ENCODE results near the gene CENPC. TPM values are rescaled to one million over a fixed set of nuclear protein-coding genes. Genes with fewer than 3 reads are reported as not detected.
"Not testable (repeated sequence)": the region's sequence is repeated elsewhere in the genome, so short reads cannot be mapped to it uniquely, and the experiment has no call there.

CENPC gene
- polyA plus RNA-seq, 1 of the 3 experiments (the other 2 are of a cell fraction), result 2.2 TPM

DNA sequence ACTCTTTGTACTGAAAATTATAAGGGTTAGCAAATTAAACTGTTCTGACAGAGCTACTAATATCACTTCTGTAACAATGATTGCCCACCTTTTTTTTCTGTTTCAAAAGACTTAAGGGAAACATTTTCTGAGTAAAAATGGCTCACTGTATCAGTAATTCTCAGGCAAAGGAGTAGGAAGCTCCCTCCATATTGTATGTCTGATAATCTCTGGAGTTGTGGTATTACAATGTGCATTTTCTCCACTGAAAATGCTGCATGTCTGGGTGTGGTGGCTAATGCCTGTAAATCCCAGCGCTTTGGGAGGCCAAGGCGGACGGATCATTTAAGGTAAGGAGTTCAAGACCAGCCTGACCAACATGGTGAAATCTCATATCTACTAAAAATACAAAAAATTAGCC is 8.8 kb upstream of the CENPC start:
- Histone ChIP-seq H3K4me2 (no peak overlapping the region), H3K4me3 (ENCODE audit: low read depth in 2 of 2, low read length in 1 of 2) (no peak overlapping the region), H4K20me1 (ENCODE audit: insufficient read depth) (no peaks in the 10 kb centered on the region), H3K27ac (ENCODE audit: low read depth in 2 of 2, low read length in 1 of 2) (no peak overlapping the region), H3K9me3 (no peaks in the 10 kb centered on the region), H2AFZ (ENCODE audit: low read depth) (no peak overlapping the region), H3K79me2 (ENCODE audit: insufficient read depth) (no peaks in the 10 kb centered on the region), H3K36me3 (replicated peaks in 1 of 2; ENCODE audit: control insufficient read depth in 1 of 2, insufficient read depth in 2 of 2, low read length in 1 of 2) (no peaks in the 10 kb centered on the region), H3K4me1 (ENCODE audit: control insufficient read depth in 1 of 2, insufficient read depth in 2 of 2, low read depth in 1 of 2, low read length in 1 of 2) (no peaks in the 10 kb centered on the region), H3K27me3 (ENCODE audit: insufficient read depth) (no peaks in the 10 kb centered on the region), H3K9me2 (no peaks in the 10 kb centered on the region), H3F3A (replicated peaks; ENCODE audit: insufficient read depth) (no peaks in the 10 kb centered on the region), H3K9ac (no peak overlapping the region)
- TF ChIP-seq PBX3 (IDR thresholded peaks at IDR 0.05), result no peak
- TF ChIP-seq NRF1 (IDR thresholded peaks at IDR 0.05; ENCODE audit: low read depth, low read length), result no peak
- TF ChIP-seq NFIC (IDR thresholded peaks at IDR 0.05; ENCODE audit: borderline replicate concordance), result no peak
- no peak for TF ChIP-seq RCOR1 (IDR thresholded peaks at IDR 0.05; ENCODE audit: low read length)
- TF ChIP-seq SMC3 (IDR thresholded peaks at IDR 0.05; ENCODE audit: low read depth, low read length), result no peak
- TF ChIP-seq MAX (IDR thresholded peaks at IDR 0.05; ENCODE audit: low read depth), result no peak
- POLR2A ChIA-PET, result interaction anchor here (1.1 kb wide), 1 partner anchor 9 kb away, joined by 3 read pairs; the partner anchor contains the start of gene CENPC
- WGBS (ENCODE audit: low lambda C conversion rate), result 68% methylated on average over 3 of the region's 3 CpGs
- DNase-seq, result no peak
- CTCF ChIA-PET, result interaction anchor here (1.0 kb wide), 1 partner anchor 53 kb away, joined by 3 read pairs; no protein-coding TSS in a partner anchor

DNA sequence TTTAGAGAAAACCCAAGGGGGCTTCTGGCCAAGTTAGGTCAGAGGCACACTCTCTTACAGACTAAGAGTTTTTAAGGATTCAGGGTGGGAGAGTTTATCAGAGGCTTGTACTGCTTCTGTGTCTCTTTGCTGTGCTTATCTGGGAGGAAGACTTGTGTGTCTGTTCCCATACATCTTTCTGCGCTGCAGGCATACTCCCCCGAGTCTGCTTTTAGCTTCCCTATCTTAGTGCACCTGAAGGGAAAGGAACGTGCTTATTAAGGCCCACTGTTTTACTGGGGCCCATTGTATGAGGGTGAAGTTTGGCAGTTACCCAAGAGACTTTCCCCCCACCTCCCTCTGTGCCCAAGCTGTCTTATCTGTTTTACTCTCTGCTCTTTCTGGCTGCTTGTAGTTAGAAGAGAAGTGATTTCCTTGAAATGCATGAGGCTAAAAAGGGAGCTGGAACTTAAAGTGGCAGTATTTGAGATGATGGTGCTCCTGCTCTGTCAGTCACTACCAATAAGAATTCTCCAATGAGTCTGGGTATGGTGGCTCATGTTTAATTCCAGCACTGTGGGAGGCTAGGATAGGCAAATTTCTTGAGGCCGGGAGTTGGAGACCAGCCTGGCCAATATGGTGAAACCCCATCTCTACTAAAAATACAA is 7.0 kb upstream of the CENPC start:
- POLR2A ChIA-PET; H2AFZ ChIP-seq (ENCODE audit: low read depth); H3K9ac ChIP-seq; H3K27ac ChIP-seq (ENCODE audit: low read depth in 2 of 2, low read length in 1 of 2); DNase-seq; H3K79me2 ChIP-seq (ENCODE audit: insufficient read depth); H4K20me1 ChIP-seq (ENCODE audit: insufficient read depth); H3K9me3 ChIP-seq; H3K9me2 ChIP-seq; H3K27me3 ChIP-seq (ENCODE audit: insufficient read depth); H3K36me3 ChIP-seq (replicated peaks in 1 of 2; ENCODE audit: control insufficient read depth in 1 of 2, insufficient read depth in 2 of 2, low read length in 1 of 2); H3F3A ChIP-seq (replicated peaks; ENCODE audit: insufficient read depth); H3K4me2 ChIP-seq; H3K4me3 ChIP-seq (ENCODE audit: low read depth in 2 of 2, low read length in 1 of 2); H3K4me1 ChIP-seq (ENCODE audit: control insufficient read depth in 1 of 2, insufficient read depth in 2 of 2, low read depth in 1 of 2, low read length in 1 of 2): not testable (repeated sequence)
- WGBS (ENCODE audit: low lambda C conversion rate), result 82% methylated on average over 4 of the region's 4 CpGs
- CTCF ChIA-PET, result interaction anchor here (0.9 to 1.8 kb wide), 3 partner anchors 10 to 624 kb away, joined by 3 to 4 read pairs (median 3); no protein-coding TSS in a partner anchor

DNA sequence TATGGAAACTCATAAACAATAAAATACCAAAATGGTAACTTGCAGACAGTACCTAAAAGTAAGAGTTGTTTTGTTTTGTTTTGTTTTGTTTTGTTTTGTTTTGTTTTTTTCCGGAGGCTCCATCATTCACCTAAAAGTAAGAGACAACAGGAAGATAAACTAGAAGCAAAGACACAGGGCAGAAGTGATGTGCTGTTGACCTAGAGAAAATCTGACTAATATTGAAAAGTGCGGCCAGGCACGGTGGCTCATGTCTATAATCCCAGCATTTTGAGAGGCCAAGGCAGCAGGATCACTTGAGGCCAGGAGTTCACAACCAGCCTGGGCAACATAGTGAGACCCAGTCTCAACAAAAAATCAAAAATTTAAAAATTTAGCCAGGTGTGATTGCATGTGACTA is 5.6 kb upstream of the CENPC start:
- ChIA-PET CTCF (interaction anchor here (0.6 to 1.8 kb wide), 3 partner anchors 12 to 164 kb away, joined by 3 read pairs; no protein-coding TSS in a partner anchor), POLR2A (no interaction called here)
- Histone ChIP-seq H3K36me3 (replicated peaks in 1 of 2; ENCODE audit: control insufficient read depth in 1 of 2, insufficient read depth in 2 of 2, low read length in 1 of 2) (no peaks in the 10 kb centered on the region), H3F3A (replicated peaks; ENCODE audit: insufficient read depth) (peaks cover 6% of the 10 kb centered on the region), H3K4me3 (ENCODE audit: low read depth in 2 of 2, low read length in 1 of 2) (no peak overlapping the region), H3K9me2 (no peaks in the 10 kb centered on the region), H3K9me3 (no peaks in the 10 kb centered on the region), H3K4me1 (ENCODE audit: control insufficient read depth in 1 of 2, insufficient read depth in 2 of 2, low read depth in 1 of 2, low read length in 1 of 2) (no peaks in the 10 kb centered on the region; a peak in 1 of 4 replicates), H3K27me3 (ENCODE audit: insufficient read depth) (no peaks in the 10 kb centered on the region), H3K9ac (no peak overlapping the region), H3K27ac (ENCODE audit: low read depth in 2 of 2, low read length in 1 of 2) (no peak overlapping the region), H3K79me2 (ENCODE audit: insufficient read depth) (no peaks in the 10 kb centered on the region), H4K20me1 (ENCODE audit: insufficient read depth) (no peaks in the 10 kb centered on the region), H3K4me2 (no peak overlapping the region), H2AFZ (ENCODE audit: low read depth) (no peak overlapping the region)
- no peak for DNase-seq
- 98% methylated on average over 3 of the region's 3 CpGs for WGBS (ENCODE audit: low lambda C conversion rate)
- TF ChIP-seq RFX5 (IDR thresholded peaks at IDR 0.05; ENCODE audit: low read length) (no peak), JUND (IDR thresholded peaks at IDR 0.05) (no peak), RXRA (IDR thresholded peaks at IDR 0.05; ENCODE audit: borderline replicate concordance, low read depth) (no peak), SIN3A (IDR thresholded peaks at IDR 0.05; ENCODE audit: borderline replicate concordance, low read depth, low read length) (no peak), YY1 (IDR thresholded peaks at IDR 0.05; ENCODE audit: low read depth) (no peak), FOXJ3 (CRISPR knock-in tag; IDR thresholded peaks at IDR 0.05) (no peak), ELF1 (IDR thresholded peaks at IDR 0.05) (no peak), TEAD4 (IDR thresholded peaks at IDR 0.05; ENCODE audit: borderline replicate concordance, insufficient read depth) (no peak), EP300 (IDR thresholded peaks at IDR 0.05; ENCODE audit: borderline replicate concordance in 1 of 2, low read depth in 1 of 2, low read length in 1 of 2) (no peak), SMC3 (IDR thresholded peaks at IDR 0.05; ENCODE audit: low read depth, low read length) (no peak)

Data from SK-N-SH (cell line).